Lower lobe of right lung (tissue), 2 donors: ENCODE results near the gene TIMP2. TPM values are rescaled to one million over a fixed set of nuclear protein-coding genes. Genes with fewer than 3 reads are reported as not detected.
A peak's percentile ranks its signal among the peaks of the same experiment; 100 is the strongest.
"Not testable (repeated sequence)": the region's sequence is repeated elsewhere in the genome, so short reads cannot be mapped to it uniquely, and the experiment has no call there.

Source experiments
- ATAC-seq, 2 donors: fragments of 200-7000 bp; cut with Tn5 transposase; one replicate each; pipeline ENCODE4 v1.9.1; 2020 to 2022; ENCODE audit warnings: mild to moderate bottlenecking in 2 of 2, moderate library complexity in 2 of 2
- DNase-seq: peaks from one replicate; pipeline ENCODE4 v3.0.0-alpha.2; 2020
- H3K27ac ChIP-seq: fragments of 200-600 bp; one replicate; pipeline ENCODE4 v1.8.0; 2022
- H3K27me3 ChIP-seq: fragments of 200-600 bp; one replicate; pipeline ENCODE4 v1.8.0; 2022; ENCODE audit warnings: low read depth
- H3K36me3 ChIP-seq: fragments of 200-600 bp; one replicate; pipeline ENCODE4 v1.8.0; 2022; ENCODE audit warnings: mild to moderate bottlenecking
- H3K4me1 ChIP-seq: fragments of 200-600 bp; one replicate; pipeline ENCODE4 v1.8.0; 2022
- H3K4me3 ChIP-seq: fragments of 200-600 bp; one replicate; pipeline ENCODE4 v1.8.0; 2022; ENCODE audit warnings: mild to moderate bottlenecking
- H3K9me3 ChIP-seq: fragments of 200-600 bp; one replicate; pipeline ENCODE4 v1.8.0; 2022
- intact Hi-C: fragments of 100-400 bp; cut with DNase I; formaldehyde crosslinking; loops from one replicate; pipeline ENCODE4 v1.11.0; 2022
- total RNA-seq: library from RNA; stranded (reverse); fragmentation: NEBNext Ultra II Directional; extraction: Animal tissue kit (Norgen Biotek cat#: 25700); gene quantifications from one replicate; pipeline ENCODE4 v1.2.1, GENCODE V29; 2021
- TF ChIP-seq, protein P1 (sequence below): fragments of 200-600 bp; IDR thresholded peaks from one replicate; pipeline ENCODE4 v1.8.0; 2022; ENCODE audit warnings: antibody characterized with exemption, mild to moderate bottlenecking
- donor health status: DM: no; HTN: yes; CAD: no; lungs with severe emphysema.

Gene TIMP2
- total RNA-seq, 1 donor from 2014 or later: 260 TPM

DNA sequence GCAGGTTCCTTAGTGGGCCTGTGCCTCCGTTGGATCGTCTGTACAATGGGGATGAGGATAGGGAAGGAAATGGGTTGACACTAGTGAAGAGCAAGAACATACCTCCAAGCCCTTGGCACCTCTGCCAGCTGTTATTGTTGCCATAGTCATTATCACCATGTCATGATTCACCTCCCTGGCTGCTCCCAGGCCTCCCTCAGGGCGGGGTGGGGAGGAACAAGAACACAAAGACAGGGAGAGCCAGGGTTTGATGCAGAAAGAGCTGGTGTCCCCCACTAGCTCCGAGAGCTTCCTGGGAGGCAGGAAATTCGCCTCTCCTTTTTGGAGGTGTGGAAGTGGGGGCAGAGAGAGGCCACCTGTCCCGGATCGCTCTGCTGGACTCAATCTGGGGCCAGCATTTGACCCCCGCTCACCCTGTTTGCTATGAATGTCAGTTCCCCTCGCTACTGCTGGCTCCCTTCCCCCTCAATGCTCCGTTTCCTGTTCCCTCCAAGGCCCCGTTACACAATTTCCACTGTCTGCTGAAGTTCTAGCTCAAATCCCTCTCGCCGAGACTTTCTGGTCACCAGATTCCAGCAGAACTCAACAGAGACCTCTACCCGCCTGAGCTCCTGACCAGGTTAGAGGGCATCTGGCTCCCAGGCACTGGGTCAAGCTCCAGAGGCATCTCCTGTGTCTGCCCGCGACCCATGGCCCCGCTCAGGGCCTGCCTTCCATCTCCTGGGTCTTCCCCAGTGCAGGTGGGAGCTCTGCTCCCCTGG is 9.1 kb downstream of the TIMP2 start:
- no peaks in the 10 kb centered on the region for H3K27me3 ChIP-seq
- H3K4me3 ChIP-seq: peak overlapping the region; percentile 20
- TF ChIP-seq, protein P1, sequence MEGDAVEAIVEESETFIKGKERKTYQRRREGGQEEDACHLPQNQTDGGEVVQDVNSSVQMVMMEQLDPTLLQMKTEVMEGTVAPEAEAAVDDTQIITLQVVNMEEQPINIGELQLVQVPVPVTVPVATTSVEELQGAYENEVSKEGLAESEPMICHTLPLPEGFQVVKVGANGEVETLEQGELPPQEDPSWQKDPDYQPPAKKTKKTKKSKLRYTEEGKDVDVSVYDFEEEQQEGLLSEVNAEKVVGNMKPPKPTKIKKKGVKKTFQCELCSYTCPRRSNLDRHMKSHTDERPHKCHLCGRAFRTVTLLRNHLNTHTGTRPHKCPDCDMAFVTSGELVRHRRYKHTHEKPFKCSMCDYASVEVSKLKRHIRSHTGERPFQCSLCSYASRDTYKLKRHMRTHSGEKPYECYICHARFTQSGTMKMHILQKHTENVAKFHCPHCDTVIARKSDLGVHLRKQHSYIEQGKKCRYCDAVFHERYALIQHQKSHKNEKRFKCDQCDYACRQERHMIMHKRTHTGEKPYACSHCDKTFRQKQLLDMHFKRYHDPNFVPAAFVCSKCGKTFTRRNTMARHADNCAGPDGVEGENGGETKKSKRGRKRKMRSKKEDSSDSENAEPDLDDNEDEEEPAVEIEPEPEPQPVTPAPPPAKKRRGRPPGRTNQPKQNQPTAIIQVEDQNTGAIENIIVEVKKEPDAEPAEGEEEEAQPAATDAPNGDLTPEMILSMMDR: no peak
- peaks cover 67% of the 10 kb centered on the region for H3K4me1 ChIP-seq
- peak overlapping the region; percentile 80 for H3K27ac ChIP-seq
- intact Hi-C loops: no loop called here
- ATAC-seq: peak; percentile 64 to 72
- H3K36me3 ChIP-seq: no peaks in the 10 kb centered on the region
- H3K9me3 ChIP-seq: no peaks in the 10 kb centered on the region
- peak; percentile 70 for DNase-seq

DNA sequence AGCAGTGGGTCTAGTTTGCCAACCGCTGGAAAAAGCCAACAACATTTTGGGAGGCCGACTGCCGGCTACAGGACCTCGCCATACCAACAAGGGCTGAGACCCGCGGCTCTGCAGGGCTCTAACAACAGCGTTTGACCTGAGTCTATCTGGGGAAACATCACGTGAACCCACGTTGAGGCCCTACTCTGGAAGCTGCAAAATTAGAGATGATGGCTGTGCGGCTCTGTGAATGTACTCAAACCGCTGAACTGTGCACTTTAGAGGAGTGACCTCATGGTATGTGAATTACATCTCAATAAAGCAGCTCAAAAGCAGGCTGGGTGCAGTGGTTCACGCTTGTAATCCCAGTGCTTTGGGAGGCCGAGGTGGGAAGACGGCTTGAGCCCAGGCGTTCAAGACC is 12.1 kb downstream of the TIMP2 start:
- TF ChIP-seq, protein P1: no peak
- intact Hi-C loops: no loop called here
- DNase-seq (no peak), ATAC-seq (no peak)
- Histone ChIP-seq H3K4me3 (no peak overlapping the region), H3K27me3 (no peaks in the 10 kb centered on the region), H3K9me3 (no peaks in the 10 kb centered on the region), H3K36me3 (no peaks in the 10 kb centered on the region), H3K4me1 (peaks cover 48% of the 10 kb centered on the region), H3K27ac (no peak overlapping the region)

DNA sequence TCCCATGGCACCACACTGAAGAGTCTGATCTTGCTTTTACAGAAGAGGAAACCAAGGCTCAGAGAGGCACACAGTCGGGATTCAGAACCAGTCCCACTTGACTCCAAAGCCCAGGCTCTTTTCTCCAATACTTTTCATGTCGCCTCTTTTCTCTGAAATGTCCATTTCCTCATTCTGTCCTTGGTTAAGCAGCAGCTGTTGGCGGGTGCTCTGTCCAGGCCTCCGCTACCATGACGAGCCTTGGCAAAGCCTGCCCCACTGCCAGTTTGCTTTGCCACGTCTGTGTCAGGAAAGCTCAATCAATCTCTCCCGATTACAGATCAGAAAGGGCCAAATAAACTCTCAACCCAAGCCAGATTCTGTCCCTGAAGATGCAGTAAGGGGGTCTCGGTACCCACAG is 13.1 kb downstream of the TIMP2 start:
- Histone ChIP-seq H3K9me3 (no peaks in the 10 kb centered on the region), H3K4me3 (no peak overlapping the region), H3K27me3 (no peaks in the 10 kb centered on the region), H3K36me3 (no peaks in the 10 kb centered on the region), H3K4me1 (peaks cover 48% of the 10 kb centered on the region), H3K27ac (peak overlapping the region; percentile 53)
- intact Hi-C loops: no loop called here
- no peak for ATAC-seq
- TF ChIP-seq, protein P1: no peak
- no peak for DNase-seq

DNA sequence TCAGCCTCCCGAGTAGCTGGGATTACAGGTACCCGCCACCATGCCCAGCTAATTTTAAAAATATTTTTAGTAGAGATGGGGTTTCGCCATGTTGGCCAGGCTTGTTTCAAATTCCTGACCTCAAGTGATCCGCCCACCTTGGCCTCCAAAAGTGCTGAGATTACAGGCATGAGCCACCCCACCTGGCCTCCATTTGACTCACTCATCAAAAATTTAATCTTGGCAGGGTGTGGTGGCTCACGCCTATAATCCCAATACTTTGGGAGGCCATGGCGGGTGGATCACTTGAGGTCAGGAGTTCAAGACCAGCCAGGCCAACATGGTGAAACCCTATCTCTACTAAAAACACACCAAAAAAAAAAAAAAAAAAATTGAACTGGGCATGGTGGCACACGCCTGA is 13.6 kb downstream of the TIMP2 start:
- ATAC-seq, H3K36me3 ChIP-seq, DNase-seq, H3K9me3 ChIP-seq, intact Hi-C loops, H3K27me3 ChIP-seq, H3K4me3 ChIP-seq: not testable (repeated sequence)
- H3K4me1 ChIP-seq: peaks cover 45% of the 10 kb centered on the region
- H3K27ac ChIP-seq: peak overlapping the region; percentile 53

DNA sequence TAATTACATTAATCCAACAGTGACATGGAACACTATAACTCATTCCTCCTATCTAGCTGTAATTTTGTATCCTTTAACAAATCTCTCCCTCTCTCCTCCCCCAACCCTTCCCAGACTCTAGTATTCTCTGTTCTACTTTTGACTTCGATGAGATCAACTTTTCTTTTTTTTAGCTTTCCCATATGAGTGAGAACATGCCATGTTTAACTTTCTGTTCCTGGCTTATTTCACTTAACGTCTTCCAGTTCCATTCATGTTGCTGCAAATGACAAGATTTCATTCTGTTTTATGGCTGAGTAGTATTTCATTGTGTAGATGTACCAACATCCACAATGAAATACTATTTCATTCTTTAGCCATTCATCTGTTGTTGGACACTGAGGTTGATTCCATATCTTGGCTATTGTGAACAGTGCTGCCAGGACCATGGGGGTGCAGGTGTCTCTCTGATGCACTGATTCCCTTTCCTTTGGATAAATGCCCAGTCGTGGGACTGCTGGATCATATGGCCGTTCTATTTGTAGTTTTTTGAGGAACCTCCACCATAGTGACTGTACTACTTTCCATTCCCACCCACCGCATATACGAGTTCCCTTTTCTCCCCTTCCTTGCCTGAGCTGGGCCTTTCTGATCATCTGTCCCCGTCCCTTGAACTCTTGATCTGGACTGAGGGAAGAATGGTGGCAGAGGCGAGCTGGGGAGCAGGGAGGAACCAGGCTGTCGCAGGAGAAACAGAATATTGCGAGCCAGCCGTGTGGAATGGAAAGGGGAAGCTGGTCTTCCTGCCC is 14.5 kb downstream of the TIMP2 start:
- Histone ChIP-seq H3K9me3 (no peaks in the 10 kb centered on the region), H3K27me3 (no peaks in the 10 kb centered on the region), H3K4me1 (peaks cover 37% of the 10 kb centered on the region), H3K36me3 (no peaks in the 10 kb centered on the region), H3K4me3 (no peak overlapping the region), H3K27ac (peak overlapping the region; percentile 53)
- intact Hi-C loops: no loop called here
- TF ChIP-seq, protein P1: no peak
- ATAC-seq (peak; percentile 80 to 93), DNase-seq (no peak)

DNA sequence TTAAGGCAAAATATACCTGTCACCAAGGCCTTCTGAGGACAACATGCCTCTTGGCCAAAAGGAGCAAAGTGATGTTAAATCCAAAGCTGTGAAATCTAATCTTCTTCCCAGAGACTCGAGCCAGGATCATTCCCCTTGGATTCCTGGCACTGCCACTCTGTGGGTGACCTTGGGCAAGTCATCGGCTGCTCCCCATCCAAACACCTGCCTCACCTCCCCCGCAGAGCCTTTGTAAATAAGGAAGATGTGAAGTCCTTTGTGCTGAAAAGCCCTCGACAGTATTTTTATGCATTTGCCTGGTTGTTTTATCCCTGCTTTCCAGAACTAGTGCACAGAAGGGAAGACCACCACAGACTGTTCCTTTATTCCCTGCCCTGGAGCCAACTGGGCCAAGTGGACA is 16.8 kb downstream of the TIMP2 start:
- Histone ChIP-seq H3K27me3 (no peaks in the 10 kb centered on the region), H3K4me1 (peaks cover 21% of the 10 kb centered on the region), H3K27ac (no peak overlapping the region), H3K4me3 (no peak overlapping the region), H3K36me3 (no peaks in the 10 kb centered on the region), H3K9me3 (no peaks in the 10 kb centered on the region)
- intact Hi-C loops: no loop called here
- TF ChIP-seq, protein P1: no peak
- ATAC-seq (no peak), DNase-seq (no peak)
